A172 (cell line): ENCODE results near the gene FYB2. TPM values are rescaled to one million over a fixed set of nuclear protein-coding genes. Genes with fewer than 3 reads are reported as not detected.

Source experiments
- DNase-seq: peaks from one replicate; pipeline ENCODE4 v3.0.0-alpha.2; 2015; ENCODE audit warnings: low spot score
- total RNA-seq: library from RNA; depleted of rRNA; stranded (reverse); fragments of >200 nt; shearing (Covaris generic); gene quantifications from 2 replicates; pipeline ENCODE4 v1.2.3, GENCODE V29; 2014

FYB2 gene
- total RNA-seq, 1 experiment from 2014 or later = 0.14 TPM

DNA sequence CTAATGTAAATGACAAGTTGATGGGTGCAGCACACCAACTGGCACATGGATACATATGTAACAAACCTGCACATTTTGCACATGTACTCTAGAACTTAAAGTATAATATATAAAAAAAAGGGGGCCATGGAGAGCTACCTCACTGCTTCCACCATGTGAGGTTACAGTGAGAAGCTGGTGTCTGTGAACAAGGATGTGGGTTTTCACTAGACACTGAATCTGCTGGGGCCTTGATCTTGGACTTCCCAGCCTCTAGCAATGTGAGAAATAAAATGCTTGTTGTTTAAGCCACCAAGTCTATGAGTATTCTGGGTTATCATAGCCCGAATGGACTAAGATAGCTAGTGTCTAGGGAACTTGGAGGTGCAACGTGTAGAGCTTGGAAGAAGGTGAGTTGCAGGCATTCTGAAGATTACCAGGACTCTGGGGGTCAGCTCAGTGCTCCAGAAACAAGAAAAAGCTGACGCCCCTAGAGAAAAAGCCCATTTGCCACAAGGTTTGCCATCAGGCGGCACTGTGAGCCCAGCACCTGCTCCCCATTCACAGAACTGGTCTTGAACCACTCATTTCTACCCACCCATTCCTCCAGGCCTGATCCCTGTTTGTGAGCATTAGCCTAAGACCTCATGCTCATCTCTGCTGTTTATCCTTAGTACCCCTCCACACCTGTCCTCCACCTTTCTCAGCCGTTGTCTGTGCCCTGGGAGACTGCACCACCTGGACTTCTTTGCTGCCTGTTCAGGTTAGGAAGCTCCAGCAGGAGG is 15.1 kb upstream of the FYB2 start:
- DNase-seq = no peak

- DNase-seq = no peak
Measured at GRCh38 chr1:56833088-56833487, 13.9 kb upstream of the FYB2 start.

DNA sequence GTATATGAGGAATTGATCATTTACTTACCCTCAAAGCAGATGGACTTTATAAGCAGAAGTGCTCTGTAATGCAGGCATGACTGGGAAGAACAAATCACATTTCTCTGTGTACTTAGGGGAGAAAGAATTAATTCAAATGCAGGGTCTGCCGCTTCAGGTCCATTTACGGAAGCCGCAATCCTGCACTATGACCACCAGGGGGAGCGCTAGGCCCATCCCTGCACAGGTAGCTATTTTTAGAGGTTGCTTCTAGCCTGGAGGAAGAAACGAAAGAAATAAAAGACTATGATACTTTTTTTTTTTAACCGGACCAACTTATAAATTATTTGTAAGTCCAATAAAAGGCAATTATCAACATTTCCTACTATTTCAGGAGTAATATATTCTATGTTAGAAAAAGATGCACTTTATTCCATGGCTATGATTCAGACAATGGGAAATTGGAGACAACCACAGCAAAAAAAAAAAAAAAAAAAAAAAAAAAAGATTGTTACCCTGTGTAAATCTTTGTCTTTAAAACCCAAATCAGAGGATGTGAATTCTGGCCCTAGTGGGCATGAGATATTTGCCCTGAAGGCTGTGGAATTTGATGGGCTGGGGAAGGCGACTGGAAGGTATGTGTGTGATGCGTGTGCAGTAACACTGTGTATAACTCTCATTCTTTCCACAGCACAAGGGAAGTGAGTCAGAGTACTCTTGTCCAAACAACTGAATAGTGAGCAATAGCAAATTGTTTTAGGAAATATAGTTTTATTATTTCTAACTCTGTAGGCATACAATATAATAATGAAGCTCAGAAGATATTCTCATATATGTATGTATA is 12.9 kb upstream of the FYB2 start:
- peak; percentile 52 for DNase-seq

GRCh38 chr1:56830052-56830451 is 10.8 kb upstream of the FYB2 start:
- DNase-seq = no peak

GRCh38 chr1:56827711-56828110 is 8.5 kb upstream of the FYB2 start:
- no peak for DNase-seq

DNA sequence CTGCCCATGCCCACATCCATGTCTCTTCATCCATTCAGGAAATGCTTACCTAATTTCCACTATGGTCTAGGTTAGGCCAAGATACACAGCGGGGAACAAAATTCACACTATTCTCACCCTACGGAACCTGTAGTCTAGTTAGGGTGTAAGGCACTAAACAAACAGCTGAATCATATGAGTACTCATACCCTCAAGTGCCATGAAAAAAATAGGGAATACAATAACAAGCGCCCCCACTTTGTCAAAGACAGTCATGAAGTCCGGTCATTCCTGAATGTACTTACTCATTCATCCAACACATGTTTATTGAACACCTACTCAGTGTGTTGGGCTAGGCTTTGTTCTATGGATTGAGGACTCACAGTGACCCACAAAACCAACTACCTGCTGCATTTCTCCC is 6.2 kb upstream of the FYB2 start:
- DNase-seq = no peak

- DNase-seq = no peak
Measured at GRCh38 chr1:56824938-56825337, 5.7 kb upstream of the FYB2 start.

DNA sequence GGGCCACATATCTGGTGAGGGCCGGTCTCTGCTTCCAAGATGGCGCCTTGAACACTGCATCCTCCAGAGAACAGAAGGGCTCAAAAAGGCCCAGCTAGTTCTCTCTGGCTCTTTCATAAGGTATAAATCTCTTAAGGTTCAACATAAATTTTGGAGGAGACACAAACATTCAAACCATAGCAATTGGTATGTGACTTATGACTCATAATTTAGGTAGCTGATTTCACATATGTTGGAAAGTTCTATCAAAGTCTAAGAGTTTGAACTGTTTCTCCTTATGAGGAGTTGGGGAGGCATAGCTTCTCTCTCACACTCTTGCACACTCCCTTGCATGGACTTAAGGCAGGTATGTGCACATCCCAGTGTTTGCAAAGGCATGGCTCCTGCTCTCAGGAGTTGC is 5.1 kb upstream of the FYB2 start:
- no peak for DNase-seq

GRCh38 chr1:56821462-56821797 is 2.2 kb upstream of the FYB2 start:
- no peak for DNase-seq

DNA sequence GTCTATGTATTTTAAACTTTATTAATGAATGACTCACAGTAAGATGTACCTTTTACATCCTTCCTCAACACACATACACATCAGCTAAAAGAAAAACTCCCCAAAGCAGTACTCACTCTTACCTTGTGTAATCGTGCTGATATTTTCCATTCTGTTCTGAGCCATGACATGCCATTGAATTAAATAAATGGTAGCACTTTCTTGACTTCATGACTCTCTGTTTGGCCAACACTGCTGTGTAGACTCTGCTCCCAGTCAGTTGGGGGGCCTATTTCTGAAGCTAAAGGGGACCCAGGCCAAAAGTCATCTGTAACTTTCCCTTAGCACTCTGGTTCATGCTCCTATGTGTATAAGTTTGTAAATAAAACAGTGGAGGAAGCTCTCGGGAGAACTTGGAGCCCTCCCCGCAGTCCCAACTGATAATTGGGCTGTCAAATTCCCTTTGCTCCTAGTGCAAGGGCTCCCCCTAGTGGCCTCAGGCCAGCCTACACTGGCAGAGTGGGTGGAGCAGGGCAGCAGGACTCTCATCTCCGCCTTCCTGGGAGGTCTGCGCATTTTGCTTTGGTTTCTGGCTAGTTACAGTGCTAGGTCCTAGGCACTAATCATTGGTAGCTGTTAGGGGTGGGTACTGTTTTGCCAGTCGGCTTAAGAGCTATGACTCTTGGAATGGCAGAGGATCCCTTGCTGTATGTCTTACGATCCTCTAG is 1.7 kb upstream of the FYB2 start:
- DNase-seq = peak; percentile 62

DNA sequence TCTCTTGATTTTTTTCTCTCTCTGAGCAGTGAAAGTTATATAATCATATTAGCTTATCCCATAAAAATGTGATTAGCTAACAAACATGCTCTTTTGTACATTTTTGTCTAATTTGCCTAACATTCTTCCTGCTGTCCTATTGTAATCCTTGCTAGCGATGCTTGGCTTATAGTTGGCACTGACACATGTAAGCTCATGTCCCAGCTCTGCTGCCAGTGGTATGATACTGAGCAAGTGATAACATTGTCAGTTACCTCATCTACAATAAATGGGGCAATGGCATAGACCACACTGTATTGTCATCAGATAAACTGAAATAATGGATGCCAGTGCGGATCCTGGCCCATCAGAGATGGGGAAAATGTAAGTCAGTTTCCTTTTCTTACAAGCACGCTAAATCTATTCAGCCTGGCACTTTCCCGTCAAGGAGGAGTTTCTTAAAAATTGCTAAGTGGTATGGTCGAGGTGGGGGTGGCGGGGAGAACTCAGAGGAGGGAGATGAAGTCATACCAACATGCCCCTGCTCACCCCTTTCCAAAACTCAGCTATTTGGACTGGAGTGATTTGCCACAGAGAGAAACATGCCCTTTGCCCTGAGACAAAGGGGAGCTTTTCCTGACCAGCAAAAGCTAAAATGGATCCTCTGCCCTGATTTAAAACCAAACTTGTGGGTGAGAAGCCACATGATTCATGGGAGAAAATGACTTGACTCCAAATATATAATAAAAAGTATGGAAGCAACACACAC is 1.3 kb downstream of the FYB2 start:
- DNase-seq = no peak

- no peak for DNase-seq
Measured at GRCh38 chr1:56816909-56817308, 2.3 kb downstream of the FYB2 start.

GRCh38 chr1:56816264-56816663 is 2.9 kb downstream of the FYB2 start:
- no peak for DNase-seq

GRCh38 chr1:56814205-56814604 is 5.0 kb downstream of the FYB2 start:
- DNase-seq = no peak

GRCh38 chr1:56811331-56811730 is 7.9 kb downstream of the FYB2 start:
- no peak for DNase-seq

DNA sequence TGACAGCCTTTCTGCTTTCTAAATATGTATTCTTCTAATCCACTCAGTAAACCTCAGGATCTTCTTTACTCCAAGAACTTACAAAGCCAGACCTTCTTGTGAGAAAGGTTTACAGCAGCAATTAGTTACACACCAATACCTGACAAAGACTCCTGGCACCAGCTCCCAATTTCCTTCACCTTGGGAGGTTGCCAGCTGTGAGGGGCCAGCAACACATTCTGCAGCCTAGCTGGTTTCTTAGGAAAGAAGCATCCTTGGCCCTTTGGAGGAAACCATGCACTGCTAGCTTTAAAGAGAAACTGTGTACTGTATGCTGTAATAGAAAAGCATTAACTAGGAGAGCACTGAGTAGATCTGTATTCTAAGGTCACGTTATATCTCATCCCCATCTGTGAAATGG is 10.8 kb downstream of the FYB2 start:
- no peak for DNase-seq

DNA sequence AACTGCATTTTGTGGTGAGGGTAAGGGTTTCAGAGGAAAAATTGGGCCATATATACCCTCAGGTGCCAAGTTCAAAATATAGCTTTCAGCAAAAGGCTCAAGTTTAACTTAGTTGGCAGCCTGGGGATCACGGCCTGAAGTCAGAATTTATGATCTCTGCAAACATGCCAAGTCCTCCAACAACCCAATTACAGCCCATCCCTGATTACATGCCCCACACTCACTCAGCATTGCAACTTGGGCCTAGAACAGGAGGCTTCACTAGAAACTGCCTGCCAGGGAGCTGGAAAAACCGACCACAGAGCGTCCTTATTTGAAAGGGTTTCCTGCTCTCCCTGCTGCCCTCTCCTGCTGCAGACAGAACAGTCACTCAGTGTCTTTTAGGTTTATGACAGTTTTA is 12.4 kb downstream of the FYB2 start:
- DNase-seq = no peak

- DNase-seq = peak; percentile 25
Measured at GRCh38 chr1:56803561-56804156, 15.5 kb downstream of the FYB2 start.

GRCh38 chr1:56799605-56800400 is 19.4 kb downstream of the FYB2 start:
- peak; percentile 60 for DNase-seq

GRCh38 chr1:56798053-56798471 is 21.1 kb downstream of the FYB2 start:
- peak; percentile 71 for DNase-seq
